Left kidney (tissue), 2 donors: Measurements from ENCODE around the gene ATP8B4. TPM values are rescaled to one million over a fixed set of nuclear protein-coding genes. Genes with fewer than 3 reads are reported as not detected.

ENCODE experiments used
- DNase-seq: peaks from one replicate; pipeline ENCODE4 v3.0.0-alpha.2; 2013
- polyA plus RNA-seq: library from polyadenylated mRNA; unstranded; fragments of 120-200 nt; gene quantifications from one replicate; pipeline ENCODE4 v1.2.1, GENCODE V29; 2013; ENCODE audit not compliant: insufficient read length

The ATP8B4 gene
- polyA plus RNA-seq, 1 donor: 3.8 TPM

DNA sequence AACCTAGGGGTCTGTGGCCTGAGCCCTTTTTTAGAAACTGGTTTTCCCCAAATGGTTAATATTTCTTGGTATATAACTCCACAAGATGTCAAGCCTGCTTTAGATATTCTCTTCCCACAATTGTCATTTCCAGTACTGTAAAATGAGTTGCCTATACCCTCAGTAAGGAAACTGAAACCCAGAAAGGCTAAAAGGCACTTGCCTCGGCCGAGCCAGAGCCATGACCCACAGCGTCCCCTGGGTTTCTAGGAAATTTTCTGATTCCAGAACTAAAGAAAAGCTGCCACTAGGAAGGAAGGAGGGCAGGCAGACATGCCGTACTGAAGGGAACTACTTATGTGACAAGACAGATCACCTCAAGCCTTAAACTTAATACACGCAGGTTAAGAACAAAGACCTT lies 59.1 kb downstream of the ATP8B4 start:
- no peak for DNase-seq

DNA sequence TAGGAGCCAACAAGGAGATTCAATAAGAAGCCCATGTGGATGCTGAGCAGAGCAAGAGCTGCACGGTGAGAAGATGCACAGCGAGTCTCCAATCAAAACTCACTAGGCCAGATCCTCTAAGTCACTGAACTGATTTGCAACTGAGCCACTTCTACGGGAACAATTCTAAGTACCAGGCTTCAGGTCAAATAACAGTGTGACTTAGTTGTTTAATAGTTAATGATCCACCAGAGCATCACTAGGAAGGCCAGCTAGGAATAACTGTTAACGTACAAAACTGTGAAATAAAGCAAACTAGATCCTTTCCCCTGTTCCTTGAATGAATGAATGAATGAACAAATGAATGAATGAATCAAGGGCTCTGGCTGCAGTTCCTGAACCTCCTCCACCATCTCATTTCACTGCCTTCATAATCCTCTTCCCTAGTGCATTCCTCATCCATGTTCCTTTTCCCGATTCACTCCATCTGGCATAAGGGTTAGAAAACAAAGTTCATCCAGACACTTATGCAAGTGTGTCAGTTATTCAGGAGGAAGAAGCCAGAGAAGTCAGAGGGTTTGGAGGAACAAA lies 59.7 kb downstream of the ATP8B4 start:
- DNase-seq: no peak

DNA sequence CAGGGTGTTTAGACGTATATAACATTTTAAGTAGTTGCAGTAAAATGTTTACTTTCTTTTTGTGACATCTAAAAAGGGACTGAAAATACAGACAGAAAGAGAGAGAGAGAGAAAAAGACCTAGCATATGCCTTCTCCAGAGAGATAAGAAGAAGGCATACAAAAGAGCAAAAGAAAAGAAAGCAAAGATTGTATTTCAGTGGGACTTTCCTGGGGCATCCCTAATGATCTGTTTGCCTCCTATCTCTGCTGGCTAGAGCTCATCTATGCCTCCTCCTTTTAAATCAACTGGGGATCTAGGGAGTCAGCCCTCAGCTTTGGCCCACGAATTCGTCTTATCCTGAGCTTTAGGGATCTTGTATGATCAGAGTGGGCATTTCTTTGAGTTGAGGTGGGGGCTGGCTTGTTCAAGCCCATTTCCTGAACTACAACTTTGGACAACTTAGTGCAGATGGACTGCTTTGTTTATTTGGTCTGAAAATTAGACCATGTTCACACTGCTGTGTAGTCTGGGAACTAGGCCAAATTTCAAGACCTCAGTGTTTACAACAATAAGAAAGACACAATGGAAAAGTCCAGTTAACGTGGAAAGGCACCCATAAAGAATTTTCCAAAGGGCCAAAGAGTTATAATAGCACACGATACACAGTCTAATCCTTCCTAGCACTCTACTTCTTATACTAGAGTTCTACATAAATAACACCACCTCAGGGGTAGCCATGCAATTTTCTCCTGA lies 61.0 kb downstream of the ATP8B4 start:
- DNase-seq: no peak

GRCh38 chr15:50057196-50057595 lies 61.8 kb downstream of the ATP8B4 start:
- DNase-seq: no peak

DNA sequence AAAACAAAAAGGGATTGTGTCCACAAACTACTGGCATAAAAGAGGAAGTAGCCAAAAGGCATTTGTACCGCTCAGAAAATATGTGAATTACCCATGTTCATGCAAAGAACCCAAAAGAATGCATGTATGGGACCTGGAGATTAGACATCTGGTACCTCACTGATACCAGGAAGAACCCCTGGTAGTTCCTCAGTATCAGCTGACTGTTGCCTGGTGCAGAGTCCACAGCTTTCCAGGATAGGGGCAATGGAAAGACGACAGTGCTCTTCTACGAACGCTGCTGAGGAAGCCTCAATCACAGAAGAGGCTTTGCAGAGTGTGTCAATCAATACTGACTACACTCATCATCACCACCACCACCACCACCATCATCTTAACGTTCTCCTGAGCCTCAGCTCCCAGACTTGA lies 63.3 kb downstream of the ATP8B4 start:
- DNase-seq: no peak

DNA sequence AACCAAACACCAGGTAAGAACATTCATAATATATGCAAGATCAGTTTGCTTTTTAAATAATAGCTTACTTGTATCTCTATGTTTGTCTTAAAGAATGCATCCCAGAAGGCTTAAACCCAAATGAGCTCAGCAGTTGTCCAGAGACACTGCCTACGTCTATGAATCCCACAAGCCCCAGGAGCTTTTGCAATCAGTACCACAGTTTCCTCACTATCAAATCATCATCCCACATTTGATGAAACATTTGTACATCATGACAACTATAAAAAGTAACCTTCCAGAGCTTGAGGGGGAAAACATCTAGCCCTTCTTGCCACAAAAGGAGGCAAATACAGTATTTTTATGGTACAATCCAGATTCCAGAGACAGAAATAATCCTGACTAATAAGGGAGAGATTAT lies 63.7 kb downstream of the ATP8B4 start:
- no peak for DNase-seq

GRCh38 chr15:50053055-50053856 lies 65.8 kb downstream of the ATP8B4 start:
- DNase-seq: no peak

- peak; percentile 55 for DNase-seq
These were observed 67.1 kb downstream of the ATP8B4 start for GRCh38 chr15:50051811-50052419.

- DNase-seq: no peak
These were observed 67.9 kb downstream of the ATP8B4 start for GRCh38 chr15:50050986-50051743.

GRCh38 chr15:50049871-50050270 lies 69.2 kb downstream of the ATP8B4 start:
- DNase-seq: no peak

GRCh38 chr15:50046867-50047266 lies 72.2 kb downstream of the ATP8B4 start:
- DNase-seq: no peak

GRCh38 chr15:50046159-50046558 lies 72.9 kb downstream of the ATP8B4 start:
- no peak for DNase-seq

DNA sequence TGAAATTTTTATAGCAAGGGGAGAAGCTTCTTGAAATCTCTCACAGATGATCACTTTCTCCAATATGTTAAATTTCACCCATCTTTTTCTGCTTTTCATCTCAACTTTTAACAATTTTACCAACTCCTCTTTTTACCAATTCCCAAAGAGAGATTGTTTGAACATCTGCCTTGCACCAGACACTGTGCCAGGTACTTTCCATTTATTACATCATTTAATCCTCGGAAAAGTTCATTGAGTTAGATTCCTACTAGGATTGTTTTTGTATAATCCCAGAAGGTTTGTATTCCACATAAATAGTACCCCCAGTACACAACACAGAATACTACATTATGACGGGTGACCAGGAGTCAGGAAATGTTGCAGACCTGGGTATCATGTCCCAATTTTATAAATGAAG lies 74.1 kb downstream of the ATP8B4 start:
- no peak for DNase-seq

DNA sequence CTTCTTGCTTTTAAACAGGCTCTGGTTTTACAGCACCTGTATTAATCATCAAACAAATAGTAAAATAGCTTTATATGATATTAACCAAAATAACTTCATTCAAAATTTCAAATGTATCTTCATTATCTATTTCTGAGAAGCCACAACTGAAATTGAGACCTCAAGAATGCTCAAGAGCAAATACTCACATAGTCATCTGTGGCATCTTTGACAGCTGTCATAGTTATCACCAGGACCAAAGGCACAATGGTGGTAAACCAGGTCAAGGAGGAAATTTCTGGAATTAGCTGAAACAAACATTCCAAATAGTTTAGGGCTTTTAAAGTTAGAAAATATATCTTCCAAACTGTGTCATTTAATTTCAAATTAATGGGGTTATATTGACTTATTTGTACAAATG lies 74.6 kb downstream of the ATP8B4 start:
- DNase-seq: no peak

- no peak for DNase-seq
These were observed 76.3 kb downstream of the ATP8B4 start for GRCh38 chr15:50042775-50043174.

GRCh38 chr15:50030456-50030855 lies 88.6 kb downstream of the ATP8B4 start:
- DNase-seq: no peak

DNA sequence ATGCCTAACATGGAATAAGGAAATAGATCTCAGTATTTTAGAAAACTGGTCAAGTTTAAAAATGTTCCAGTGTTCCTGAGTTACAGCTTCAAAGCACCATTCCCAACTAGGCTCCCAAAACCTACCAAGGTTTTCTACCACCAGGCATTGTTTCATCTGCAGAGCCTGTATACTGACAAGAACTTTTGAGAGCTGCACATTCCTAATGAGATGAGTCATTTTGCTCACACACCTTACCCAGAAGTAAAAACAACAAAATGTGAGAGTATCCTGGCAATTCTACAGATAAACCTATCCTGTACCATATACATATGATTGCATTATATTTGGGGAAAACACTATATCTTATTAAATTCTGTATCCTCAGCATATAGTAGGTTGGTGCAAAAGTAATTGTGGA lies 90.7 kb downstream of the ATP8B4 start:
- DNase-seq: no peak

- no peak for DNase-seq
These were observed 94.8 kb downstream of the ATP8B4 start for GRCh38 chr15:50024281-50024680.

- no peak for DNase-seq
These were observed 100.5 kb downstream of the ATP8B4 start for GRCh38 chr15:50018491-50018890.

GRCh38 chr15:50017522-50017921 lies 101.5 kb downstream of the ATP8B4 start:
- DNase-seq: no peak

- no peak for DNase-seq
These were observed 102.1 kb downstream of the ATP8B4 start for GRCh38 chr15:50016951-50017350.

DNA sequence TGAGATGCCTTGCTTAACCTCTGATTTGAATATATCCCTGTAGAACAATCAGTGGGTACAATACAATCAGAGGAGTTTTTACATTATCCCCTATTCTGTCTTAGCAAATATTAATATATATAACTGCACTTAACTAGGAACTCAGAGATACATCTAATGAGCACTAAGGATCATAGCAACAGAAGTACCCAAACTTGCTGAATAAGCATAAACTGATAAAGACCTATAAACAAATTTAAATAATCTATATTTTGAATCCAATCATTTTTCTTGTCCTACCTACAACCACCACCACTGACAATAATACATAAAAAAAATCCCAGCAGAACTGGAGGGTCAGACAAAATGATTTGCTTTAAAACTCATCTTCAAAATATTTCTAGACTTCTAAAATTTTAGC lies 106.2 kb downstream of the ATP8B4 start:
- no peak for DNase-seq
